Measurements from ENCODE around the gene TLR6.

Gene TLR6

GRCh38 chr4:38856524-38857337, at the start of gene TLR6:
Gene TLR6, minus strand, starts transcription at chr4:38856817. Its CDS starts 27,344 bp downstream, at chr4:38829473.
- DNase-seq: peak; percentile 54 to 63

GRCh38 chr4:38905652-38906385, 49.2 kb upstream of the TLR6 start:
- DNase-seq: no peak

- DNase-seq: no peak
These were observed 48.1 kb upstream of the TLR6 start for GRCh38 chr4:38904682-38905081.

GRCh38 chr4:38904090-38904666, 47.6 kb upstream of the TLR6 start:
- DNase-seq: no peak

- DNase-seq: no peak
These were observed 46.1 kb upstream of the TLR6 start for GRCh38 chr4:38902695-38903094.

- DNase-seq: no peak
These were observed 45.6 kb upstream of the TLR6 start for GRCh38 chr4:38902221-38902620.

GRCh38 chr4:38898245-38898644, 41.6 kb upstream of the TLR6 start:
- no peak for DNase-seq

- DNase-seq: no peak
These were observed 40.3 kb upstream of the TLR6 start for GRCh38 chr4:38896940-38897339.

- no peak for DNase-seq
These were observed 37.8 kb upstream of the TLR6 start for GRCh38 chr4:38894322-38894982.

GRCh38 chr4:38891051-38891983, 34.7 kb upstream of the TLR6 start:
- no peak for DNase-seq

GRCh38 chr4:38889143-38889542, 32.5 kb upstream of the TLR6 start:
- no peak for DNase-seq

- no peak for DNase-seq
These were observed 27.6 kb upstream of the TLR6 start for GRCh38 chr4:38884254-38884653.

- no peak for DNase-seq
These were observed 20.0 kb upstream of the TLR6 start for GRCh38 chr4:38876636-38877035.

- no peak for DNase-seq
These were observed 16.8 kb upstream of the TLR6 start for GRCh38 chr4:38873290-38873944.

GRCh38 chr4:38872620-38873019, 16.0 kb upstream of the TLR6 start:
- DNase-seq: no peak

- DNase-seq: no peak
These were observed 15.0 kb upstream of the TLR6 start for GRCh38 chr4:38871593-38871992.

- DNase-seq: no peak
These were observed 13.6 kb upstream of the TLR6 start for GRCh38 chr4:38870098-38870808.

- DNase-seq: no peak
These were observed 12.9 kb upstream of the TLR6 start for GRCh38 chr4:38869511-38869910.

- DNase-seq: no peak
These were observed 11.7 kb upstream of the TLR6 start for GRCh38 chr4:38868059-38868960.
